IPS DF 4.7 (cell line): ENCODE data around the gene INHBA.
A peak's percentile ranks its signal among the peaks of the same experiment; 100 is the strongest.

Source experiments
- DNase-seq: peaks from one replicate; pipeline ENCODE4 v3.0.0-alpha.2; 2013; ENCODE audit warnings: low spot score; ENCODE audit errors: extremely low read depth

Gene INHBA

DNA sequence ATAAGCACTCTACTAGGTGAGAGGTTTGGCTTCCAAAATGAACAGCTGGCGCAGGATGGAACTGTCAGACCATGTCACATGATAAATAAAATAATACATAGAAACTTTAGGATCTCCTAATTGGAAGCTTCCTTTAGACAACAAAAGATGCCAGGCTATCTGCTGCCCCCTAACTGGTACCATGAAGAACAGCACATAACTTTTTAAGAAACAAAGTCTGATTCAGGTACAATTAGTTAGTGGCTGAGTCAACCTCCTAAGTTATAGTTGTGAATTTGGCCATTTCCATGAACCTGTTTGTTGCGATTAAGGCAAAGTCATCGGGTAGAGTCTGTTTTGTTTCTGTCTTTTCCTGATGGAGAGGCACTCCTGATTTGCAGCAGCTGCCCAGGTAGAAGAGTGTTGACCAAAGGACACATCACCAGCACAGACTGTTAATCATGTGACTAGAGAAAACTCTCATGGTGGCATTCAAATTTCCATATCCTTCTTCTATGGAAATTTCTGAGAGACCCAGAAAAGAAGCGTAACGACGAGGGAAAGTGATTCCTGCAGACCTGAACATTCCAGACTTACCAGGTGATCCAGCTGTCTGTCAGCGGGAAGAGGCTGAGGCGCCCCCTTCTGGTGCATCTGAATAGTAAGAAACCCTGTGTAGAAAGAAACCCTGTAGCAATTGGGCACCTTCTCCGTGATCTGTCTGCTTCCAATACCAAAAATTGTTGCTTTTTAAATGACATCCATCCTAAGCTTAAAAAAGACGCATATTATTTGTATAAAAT lies 8.6 kb upstream of the INHBA start:
- DNase-seq: no peak

DNA sequence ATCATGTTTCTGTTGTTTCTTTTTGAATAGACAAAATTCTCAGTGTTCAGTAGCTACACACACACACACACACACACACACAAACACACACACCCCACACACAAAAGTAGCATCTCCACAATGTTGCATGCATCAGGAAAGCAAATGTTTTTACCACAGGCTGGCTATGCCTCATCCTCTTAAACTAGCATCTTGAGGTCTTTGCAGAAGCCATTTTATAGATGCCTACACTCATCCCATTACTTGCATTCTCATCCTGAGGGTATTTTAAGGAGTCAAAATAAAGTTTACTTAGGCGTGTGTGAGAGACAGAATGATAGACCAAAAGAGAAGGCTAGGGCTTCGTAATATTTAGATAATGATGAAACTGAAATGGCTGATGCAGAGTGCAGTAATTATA lies 7.9 kb upstream of the INHBA start:
- DNase-seq: no peak

- DNase-seq: no peak
Observed at GRCh38 chr7:41709621-41710020, 6.7 kb upstream of the INHBA start.

DNA sequence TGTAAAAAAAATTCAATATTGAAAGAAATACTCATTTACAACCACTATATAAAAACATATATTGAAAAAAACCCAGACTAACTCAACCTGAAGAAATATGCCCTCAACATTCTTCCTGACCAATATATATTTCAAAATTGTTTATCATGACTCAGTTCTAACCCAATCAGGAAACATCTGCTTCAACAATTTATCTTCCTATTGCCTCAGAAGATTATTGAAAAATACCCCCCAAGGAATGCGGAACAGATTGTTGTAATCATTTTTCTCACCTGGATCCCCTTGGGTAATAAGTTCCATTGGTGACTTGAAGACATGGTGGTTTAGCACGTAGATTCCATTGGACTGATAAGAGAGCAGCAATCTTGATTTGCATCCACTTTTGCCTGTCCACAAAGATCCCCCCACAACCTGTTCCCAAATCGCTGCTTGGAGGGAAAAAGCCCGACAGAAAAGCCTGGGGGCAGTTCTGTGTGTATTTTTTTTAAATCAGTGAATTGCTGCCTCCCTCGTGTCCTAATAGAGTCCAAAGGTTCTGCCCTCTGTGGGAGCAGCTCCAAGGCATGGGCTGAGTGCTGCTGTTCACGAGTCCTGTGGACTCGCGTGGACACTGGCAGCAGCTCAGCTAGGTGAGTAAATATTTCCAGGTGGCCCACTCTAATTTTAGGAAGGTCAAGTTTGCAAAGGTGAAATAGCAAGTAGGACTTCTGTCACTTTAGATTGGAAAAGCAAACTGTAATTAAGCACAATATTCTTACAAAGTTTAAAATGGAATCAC lies 5.9 kb upstream of the INHBA start:
- DNase-seq: no peak

GRCh38 chr7:41706228-41706930 lies 3.5 kb upstream of the INHBA start:
- DNase-seq: no peak

DNA sequence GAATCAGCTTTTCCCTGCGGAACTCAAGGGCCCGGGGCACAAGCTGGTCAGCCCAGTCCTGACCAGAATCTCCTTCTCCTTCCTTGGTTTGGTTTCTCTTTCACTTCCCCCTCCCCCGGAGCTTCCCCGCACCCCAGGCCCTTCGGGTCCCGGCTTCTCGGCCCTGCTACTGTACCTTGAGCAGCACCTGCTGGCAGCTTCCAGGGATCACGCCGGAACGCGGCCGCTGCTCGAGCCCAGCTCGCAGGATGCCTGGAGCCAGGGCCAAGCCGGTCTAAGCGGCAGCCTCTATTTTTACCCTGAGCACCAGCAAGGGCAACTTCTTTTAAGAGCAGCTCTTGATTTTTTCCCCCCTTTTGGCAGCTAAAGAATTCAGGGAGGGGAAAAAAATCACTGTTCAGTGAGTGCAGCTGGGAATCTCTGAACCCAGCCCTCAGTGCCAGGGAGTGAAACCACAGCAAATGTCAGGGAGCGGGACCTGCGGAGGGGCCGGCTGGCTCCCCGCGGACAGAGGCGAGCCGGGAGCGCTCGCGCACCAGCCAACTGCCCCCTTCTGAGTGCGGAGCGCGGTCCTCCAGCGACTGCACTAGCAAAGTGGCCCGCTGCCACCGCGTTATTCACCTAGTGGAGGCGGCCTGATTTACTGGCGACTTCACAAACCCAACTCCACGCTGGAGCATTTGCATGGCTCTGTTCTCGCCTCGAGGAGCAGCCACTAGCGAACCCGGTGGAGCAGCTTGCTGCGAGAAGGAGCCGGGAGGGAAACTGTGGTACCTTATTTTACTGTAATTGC lies 2.4 kb upstream of the INHBA start:
- DNase-seq: peak; percentile 87

- DNase-seq: no peak
Observed at GRCh38 chr7:41701068-41701941, 1.6 kb downstream of the INHBA start.

DNA sequence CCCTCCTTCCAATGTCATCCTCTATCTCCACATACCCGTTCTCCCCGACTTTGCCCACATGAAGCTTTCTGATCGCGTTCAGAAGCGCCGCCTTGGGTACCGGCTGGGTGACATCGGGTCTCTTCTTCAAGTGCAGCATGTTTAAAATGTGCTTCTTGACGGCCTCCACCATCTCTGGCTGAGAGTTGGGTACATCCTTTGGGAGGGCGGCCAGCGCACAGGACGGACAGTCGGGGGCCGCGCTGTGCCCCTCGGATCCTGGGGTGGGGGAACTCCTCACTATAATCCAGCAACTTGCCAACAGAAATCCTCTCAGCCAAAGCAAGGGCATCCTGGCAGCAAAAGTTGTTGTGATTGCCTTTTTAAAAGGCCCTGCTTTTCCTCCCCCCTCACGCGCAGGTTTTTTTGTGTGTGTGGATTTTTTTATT lies 2.8 kb downstream of the INHBA start:
- no peak for DNase-seq

DNA sequence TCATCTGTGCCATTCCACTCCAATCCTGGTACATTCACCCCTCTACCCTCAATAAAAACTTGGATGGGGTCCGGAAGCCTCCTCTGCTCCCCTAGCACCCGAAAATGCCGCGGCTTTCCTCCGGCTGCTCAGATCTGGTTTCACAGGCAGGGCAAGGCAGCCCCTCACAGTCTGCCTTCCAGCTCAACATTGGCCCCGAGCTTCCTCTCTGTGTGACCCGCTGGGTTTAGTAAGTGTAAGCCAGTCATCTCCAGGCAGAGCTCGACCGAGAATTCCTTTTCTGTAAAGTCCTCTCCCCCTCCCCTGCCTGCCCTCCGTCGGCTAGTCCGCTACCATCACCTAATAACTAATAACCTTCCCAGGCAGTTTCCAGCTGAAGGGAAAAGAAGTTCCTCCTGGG lies 3.4 kb downstream of the INHBA start:
- no peak for DNase-seq

- DNase-seq: no peak
Observed at GRCh38 chr7:41698726-41699125, 4.2 kb downstream of the INHBA start.

DNA sequence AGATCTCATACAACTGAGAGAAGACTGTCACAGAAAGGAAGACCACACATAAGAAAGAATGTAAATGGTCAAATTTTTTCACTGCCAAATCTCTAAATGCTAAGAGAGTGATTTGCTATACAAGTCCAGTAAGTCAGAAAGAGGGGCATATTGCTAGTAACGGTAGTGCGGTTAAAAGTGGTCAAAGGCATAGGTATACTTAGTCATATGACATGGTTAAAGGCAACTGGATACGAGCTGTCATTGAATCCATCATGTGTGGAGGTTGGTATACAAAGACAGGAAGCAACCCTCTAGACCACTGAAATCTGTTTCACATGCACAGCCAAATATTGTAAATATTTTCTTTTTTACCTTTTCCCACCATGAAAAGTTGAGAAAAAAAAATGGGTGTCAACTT lies 4.8 kb downstream of the INHBA start:
- no peak for DNase-seq

DNA sequence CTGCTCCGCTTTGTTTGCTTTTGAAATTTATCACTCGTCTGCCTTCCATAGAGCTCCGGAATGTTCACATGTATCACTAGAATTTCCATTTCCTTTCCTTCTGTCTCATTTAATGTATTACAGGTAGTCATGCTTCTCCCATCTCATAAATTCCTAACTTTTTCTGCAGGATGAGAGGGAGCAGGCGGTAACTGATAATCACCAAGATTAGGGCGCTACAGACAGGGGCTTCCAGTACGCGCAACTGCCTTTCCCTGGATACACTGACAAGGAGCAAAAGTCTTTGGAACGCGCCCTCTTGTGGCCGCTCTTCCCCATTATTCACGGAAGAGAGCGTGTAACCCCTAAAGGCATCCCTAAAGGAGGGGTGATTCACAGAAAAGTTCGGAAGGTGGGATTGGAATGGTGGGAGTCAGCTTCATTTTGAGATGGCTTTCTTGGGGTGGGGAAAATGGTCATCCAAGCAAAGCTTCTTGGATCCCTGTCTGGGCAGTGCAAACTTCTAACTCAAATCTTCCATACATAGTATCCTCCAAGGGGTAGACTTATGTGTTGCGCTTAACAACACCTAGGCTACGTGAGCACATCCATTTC lies 6.5 kb downstream of the INHBA start:
- peak; percentile 84 for DNase-seq

GRCh38 chr7:41695661-41696322 lies 7.1 kb downstream of the INHBA start:
- no peak for DNase-seq

DNA sequence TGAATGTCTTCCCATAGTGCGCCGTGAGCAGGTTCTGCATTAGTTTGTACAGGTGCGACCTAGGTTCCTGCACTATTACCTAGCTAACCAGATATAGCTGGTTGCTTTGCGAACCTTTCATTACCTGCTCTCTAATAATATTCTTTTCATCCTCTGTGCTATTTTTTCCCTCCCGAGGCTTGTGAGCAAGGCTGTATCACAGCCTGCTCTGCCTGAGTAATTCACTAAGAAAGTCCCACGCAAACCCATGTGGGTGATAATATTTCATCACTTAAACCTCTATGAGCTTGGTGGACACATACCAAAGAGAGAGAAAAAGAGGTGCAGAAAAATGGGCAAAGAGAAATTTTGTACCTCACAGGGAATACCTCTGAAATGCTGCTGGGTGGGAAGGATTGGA lies 8.4 kb downstream of the INHBA start:
- no peak for DNase-seq

- no peak for DNase-seq
Observed at GRCh38 chr7:41693150-41693997, 9.5 kb downstream of the INHBA start.

GRCh38 chr7:41692251-41692650 lies 10.6 kb downstream of the INHBA start:
- DNase-seq: no peak

GRCh38 chr7:41691286-41692190 lies 11.4 kb downstream of the INHBA start:
- DNase-seq: no peak

DNA sequence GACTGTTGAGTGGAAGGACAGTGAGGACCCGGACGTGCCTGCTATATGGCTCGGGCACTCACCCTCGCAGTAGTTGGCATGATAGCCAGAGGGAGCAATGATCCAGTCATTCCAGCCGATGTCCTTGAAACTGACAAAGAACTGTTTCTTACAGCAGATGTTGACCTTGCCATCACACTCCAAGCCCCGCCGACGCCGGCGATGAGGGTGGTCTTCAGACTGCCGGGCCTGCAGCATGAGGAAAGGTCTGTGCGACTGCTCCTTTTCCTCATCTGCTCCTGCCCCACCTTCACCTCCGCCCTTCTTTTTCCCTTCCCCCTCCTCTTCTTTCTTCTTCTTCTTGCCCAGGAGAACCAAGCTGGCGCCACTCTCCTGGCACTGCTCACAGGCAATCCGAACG lies 13.1 kb downstream of the INHBA start:
- DNase-seq: no peak
